GM19099 (cell line): Measurements from ENCODE around the gene MAP1B.

Source experiments
- POLR2A ChIP-seq: IDR thresholded peaks from 3 replicates; pipeline ENCODE4 v1.6.1; 2011; ENCODE audit warnings: low read depth; ENCODE audit not compliant: insufficient read length; ENCODE audit errors: extremely low read depth

The MAP1B gene

DNA sequence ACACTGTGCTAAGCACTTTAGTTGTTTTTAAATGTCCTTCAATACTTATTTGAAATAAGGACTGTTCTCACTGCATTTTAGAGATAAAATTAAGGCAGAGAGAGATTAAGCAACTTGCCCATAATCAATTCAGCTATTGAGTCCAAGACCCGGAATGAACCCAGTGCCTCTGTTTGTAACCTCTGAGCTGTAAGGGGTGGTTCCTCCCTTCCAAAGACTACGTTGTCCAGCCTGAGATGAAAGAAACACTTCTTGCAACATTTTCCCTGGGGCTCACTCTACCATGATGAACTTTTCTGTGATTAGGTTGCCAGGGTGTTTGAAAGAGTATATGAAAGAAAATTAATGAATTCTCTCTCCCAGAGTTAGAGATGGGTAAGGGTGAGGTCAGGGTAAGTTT lies 22.0 kb upstream of the MAP1B start:
- no peak for TF ChIP-seq POLR2A

GRCh38 chr5:72092074-72092473 lies 15.2 kb upstream of the MAP1B start:
- no peak for TF ChIP-seq POLR2A

DNA sequence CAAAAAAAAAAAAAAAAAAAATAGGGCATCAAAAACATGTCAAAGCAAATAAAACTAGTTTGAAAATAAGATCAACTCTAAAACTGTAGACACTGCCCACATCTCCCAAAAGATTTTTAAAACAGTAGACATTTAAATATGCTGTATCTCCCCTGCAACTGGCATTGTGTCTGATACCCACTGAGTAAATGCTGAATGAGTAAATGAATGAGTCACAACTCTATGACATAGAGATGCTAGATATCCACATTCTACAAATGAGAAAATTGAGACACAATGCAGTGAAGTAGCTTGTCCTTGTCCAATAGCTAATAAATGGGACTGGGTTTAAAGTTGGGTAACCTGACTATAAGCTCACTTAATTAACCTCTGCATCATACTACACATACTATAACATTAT lies 14.1 kb upstream of the MAP1B start:
- no peak for TF ChIP-seq POLR2A

GRCh38 chr5:72093824-72094223 lies 13.5 kb upstream of the MAP1B start:
- no peak for TF ChIP-seq POLR2A

- no peak for TF ChIP-seq POLR2A
These were observed 10.6 kb upstream of the MAP1B start for GRCh38 chr5:72096602-72097188.

- no peak for TF ChIP-seq POLR2A
These were observed 5.4 kb upstream of the MAP1B start for GRCh38 chr5:72101828-72102227.

- TF ChIP-seq POLR2A: no peak
These were observed 501 bp upstream of the MAP1B start for GRCh38 chr5:72106817-72107130.

GRCh38 chr5:72107901-72108201 lies 576 bp downstream of the MAP1B start:
- no peak for TF ChIP-seq POLR2A

DNA sequence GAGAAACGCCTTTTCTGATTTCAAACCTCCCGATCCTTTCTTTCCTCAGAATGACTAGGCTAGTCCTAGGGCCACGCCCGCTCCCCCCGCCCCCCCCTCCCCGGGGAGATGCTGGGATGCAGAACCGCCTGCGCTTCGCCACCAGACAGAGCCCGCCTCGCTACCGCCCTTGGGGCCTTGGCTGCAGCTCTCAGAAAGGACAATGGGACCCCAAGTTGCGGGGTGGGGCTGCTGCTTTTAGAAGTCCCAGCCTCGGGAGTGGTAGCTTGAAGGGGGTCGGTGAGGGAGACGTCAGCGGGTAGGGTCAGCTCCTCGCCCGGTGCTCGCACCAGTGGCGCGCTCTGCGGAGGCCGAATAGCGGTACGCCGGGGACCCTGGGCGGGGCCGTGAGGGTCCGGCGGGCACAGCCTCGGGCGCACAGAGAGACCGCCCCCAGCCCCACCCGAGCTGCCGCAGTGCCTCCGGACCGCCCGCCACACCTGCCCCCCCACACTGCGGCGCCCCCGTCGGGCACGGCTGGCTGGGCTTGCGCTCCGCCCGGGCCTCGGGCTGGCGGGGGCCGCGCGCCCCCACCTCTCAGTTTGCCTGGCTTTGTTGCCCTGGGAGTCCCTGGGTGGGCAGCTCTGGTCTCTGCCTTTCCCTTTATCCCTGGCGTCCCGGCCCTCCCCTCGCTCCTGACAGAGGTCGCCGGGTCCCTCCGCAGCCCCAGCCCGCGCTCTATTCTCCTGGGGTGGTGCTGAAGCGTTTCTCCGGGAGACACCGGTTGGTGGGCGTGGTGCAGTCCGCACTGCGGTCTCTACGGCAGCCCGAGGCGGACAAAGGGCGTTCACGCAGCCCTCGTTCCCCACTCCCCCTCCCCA lies 1.2 kb downstream of the MAP1B start:
- TF ChIP-seq POLR2A: no peak

DNA sequence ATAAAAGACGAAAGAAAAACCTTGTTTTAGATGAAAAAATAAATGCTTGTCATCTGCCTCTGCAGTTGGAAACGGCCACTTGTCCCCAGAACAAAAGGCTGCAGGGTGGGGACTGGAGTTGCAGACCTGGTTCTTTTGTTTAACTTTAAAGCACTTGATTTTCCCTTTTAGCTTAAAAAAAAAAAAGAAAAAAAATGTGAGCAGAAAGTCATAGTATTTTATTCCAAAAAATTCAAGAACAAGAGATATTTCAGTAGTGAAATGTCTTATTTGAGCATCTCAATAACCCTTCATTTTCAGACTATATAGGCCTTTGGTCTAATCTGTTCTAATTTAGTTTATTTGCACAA lies 1.8 kb downstream of the MAP1B start:
- TF ChIP-seq POLR2A: no peak

DNA sequence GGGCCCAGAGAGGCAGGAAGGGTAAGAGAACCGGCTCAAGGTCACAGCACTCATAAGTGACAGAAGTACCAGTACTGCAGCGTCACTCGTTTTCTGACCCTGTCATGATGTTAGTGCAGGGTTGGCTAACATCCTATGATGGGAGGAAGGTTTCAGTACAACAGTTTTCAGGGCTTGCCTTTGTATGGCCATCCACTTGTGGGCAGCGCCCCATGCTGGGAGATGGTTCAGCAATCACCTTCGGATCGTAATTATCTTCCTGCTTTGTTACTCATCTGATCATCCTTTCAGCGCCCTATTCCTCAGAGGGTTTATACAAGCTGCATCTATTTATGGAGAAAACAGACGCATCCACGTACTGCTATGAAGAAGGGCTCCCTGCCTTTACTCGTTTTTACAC lies 2.4 kb downstream of the MAP1B start:
- TF ChIP-seq POLR2A: no peak

DNA sequence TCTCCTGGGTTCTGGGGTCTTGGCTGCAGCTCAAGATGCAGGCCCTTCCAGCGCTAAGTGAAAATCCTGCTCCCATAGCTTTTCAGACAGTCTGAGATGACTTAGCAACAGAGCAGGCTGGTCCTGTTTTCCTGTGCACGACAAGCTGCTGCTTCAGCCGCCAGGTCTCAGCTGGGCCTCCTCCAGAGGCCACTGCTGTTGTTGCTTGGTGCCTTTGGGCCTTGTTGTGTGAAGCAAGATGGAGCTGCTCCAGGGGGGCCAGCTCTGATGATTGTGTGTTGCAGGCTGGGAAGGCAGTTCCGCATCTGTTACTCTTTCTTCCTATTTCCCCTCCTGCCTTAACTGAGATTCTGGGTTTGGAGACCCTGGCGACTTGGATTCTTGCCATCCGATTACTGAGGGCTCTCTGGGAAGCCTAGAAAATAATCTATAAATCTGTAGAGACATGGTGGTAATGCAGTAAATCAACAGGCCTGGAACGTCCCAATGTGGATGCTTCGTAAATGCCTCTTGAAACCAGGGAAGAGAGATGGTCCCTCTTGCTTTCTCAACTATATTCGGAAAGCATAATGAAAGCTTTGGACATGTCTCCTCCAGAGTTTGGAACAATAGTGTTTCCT lies 3.2 kb downstream of the MAP1B start:
- no peak for TF ChIP-seq POLR2A

DNA sequence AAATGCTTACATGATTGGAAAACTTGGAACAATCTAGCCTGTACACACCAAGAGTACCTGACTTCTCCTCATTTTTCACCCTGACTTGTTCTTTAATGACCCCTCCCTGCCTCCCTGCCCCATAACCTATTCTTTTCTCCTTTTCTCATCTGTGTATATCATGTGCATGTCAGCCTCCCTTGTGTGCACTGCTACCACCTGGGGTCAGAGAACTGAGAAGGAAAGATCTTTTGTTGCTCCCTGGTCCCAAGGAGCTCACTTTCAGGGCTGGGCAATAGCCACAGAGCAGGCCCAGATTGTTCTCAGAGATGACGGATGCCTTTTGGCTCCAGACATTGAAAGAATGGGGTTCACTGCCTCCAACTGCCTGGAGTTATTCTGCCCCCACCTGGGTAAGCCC lies 5.1 kb downstream of the MAP1B start:
- TF ChIP-seq POLR2A: no peak

- no peak for TF ChIP-seq POLR2A
These were observed 7.4 kb downstream of the MAP1B start for GRCh38 chr5:72114629-72115028.

DNA sequence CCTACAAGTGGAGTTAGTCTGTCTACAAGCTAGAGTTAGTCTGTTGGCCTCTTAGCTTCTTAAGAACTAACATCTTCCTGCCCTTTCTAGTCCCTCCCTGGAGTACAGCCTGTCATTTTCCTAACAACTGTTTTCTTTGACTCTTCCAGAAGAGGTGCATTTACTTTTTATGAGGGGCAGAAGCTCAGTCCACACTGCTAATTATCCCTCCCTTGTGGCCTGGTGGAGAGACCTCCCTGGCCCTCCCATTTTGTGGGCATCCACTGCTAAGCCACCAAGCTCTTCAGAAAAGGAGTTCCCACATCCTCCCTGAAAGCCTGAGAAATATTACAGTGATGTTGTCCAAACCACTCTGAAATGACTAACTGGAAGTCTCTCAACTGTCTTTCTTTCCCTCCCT lies 8.0 kb downstream of the MAP1B start:
- TF ChIP-seq POLR2A: no peak

DNA sequence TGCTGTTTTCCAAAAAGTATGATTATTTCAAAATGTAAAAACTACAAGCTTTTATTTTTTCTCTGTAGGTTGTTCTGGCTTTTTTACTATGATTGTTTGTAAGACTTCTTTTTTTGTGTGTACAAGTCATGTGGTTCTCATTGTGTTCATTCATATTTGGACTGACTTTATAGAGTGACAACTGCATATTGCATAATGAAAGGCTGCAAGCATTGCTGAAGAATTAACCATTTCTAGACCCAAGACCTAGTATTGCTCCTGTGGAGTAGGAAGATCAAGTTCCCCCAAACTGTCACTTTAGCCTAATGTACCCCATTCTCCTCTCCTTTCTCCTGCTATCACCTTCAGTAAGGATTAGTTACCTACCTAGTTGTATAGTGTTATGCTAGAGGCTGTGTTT lies 10.0 kb downstream of the MAP1B start:
- no peak for TF ChIP-seq POLR2A
